ENCODE data around the gene FBXW11.

GRCh38 chr5:172055996-172056395, 49.6 kb upstream of the FBXW11 start:
- no peak for TF ChIP-seq CTCF (IDR thresholded peaks at IDR 0.05; ENCODE audit: low read depth, low read length)
- TF ChIP-seq EZH2phosphoT487 (IDR thresholded peaks at IDR 0.05; ENCODE audit: low read depth) = no peak

Measured in OCI-LY3 (cell line).